ENCODE results near the gene CRIM1.

The CRIM1 gene

DNA sequence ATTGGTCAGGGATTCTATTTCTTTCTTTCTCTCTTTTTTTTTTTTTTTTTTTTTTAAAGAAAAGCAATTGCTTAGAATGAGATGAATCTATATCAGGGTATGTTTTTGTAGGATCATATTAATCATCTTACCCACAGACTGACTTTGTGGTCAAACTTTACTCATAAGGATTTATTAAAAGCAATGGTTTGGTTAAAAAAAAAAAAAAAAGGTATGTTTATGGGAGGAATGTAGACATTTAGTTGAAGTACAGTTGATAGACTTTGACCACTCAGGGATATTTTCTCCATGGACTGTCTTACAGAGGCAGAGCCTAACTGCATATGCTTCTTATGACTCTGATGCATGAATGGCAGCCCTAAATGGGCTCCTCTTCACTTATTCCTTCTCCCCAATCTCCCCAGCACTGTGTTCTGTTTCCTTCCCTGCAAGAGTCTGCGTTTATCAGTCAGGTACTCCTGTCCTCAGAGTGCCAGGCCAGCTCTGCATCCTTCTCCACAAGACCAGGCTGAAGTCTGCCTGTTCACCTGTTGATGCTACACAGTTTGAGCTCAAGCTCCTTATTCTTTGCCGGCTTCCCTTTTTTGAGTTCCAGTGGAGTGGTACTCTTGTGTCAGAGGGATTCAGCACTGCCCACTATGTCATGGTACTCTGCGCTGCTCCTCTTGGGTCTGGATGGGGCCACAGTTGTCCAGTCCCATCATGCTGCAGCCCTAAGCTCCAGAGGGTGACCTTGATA, 24.3 kb downstream of the CRIM1 start:
- DNase-seq (ENCODE audit: low read depth): no peak
- TF ChIP-seq, protein P1, sequence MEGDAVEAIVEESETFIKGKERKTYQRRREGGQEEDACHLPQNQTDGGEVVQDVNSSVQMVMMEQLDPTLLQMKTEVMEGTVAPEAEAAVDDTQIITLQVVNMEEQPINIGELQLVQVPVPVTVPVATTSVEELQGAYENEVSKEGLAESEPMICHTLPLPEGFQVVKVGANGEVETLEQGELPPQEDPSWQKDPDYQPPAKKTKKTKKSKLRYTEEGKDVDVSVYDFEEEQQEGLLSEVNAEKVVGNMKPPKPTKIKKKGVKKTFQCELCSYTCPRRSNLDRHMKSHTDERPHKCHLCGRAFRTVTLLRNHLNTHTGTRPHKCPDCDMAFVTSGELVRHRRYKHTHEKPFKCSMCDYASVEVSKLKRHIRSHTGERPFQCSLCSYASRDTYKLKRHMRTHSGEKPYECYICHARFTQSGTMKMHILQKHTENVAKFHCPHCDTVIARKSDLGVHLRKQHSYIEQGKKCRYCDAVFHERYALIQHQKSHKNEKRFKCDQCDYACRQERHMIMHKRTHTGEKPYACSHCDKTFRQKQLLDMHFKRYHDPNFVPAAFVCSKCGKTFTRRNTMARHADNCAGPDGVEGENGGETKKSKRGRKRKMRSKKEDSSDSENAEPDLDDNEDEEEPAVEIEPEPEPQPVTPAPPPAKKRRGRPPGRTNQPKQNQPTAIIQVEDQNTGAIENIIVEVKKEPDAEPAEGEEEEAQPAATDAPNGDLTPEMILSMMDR (IDR thresholded peaks at IDR 0.05; ENCODE audit: control insufficient read depth, extremely low read depth, insufficient read depth): no peak
- no peak overlapping the region for H3K4me3 ChIP-seq (ENCODE audit: low read depth, low read length)

DNA sequence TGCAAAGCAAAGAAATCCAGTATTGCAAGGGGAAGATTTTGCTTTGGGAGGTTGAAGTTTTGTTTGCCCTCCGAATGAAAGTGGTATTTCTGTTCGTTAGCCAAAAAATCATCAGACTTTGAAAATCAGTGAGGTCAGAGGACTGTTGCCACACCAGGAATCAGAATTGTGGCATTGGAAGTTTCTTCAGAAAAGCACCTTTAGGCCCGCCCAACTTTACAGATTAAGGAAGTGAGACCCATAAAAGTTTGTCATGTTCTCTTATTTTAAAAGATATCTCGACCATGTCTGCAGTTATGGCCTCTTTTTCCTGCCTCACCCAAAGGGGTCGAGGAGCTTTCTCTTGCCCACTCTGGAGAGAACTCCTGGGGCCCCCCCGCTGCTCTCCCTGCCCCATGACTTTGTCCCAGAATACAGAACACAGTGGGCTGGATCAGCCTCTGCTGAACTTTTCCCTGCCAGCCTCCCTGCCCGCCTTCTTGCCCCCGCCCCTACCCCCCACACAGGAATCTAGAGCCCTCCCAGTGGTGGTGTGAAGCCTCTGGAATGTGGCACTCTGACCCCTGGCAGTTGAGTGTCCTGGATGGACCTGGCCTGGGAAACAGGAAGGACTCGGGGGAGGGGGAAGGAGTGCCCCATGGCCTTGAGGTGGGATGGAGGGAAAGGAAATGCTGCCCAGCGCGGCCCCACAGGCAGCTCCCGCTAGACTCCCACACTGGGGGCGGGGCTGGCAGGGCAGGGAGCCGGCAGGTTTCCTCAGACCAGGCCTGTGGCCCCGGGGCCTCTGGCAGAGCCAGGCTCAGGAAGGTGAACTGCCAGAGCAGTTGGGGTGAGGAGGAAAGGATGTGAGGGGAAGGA, 25.3 kb downstream of the CRIM1 start:
- TF ChIP-seq, protein P1 (IDR thresholded peaks at IDR 0.05; ENCODE audit: control insufficient read depth, extremely low read depth, insufficient read depth): no peak
- H3K4me3 ChIP-seq (ENCODE audit: low read depth, low read length): no peak overlapping the region
- DNase-seq (ENCODE audit: low read depth): no peak

DNA sequence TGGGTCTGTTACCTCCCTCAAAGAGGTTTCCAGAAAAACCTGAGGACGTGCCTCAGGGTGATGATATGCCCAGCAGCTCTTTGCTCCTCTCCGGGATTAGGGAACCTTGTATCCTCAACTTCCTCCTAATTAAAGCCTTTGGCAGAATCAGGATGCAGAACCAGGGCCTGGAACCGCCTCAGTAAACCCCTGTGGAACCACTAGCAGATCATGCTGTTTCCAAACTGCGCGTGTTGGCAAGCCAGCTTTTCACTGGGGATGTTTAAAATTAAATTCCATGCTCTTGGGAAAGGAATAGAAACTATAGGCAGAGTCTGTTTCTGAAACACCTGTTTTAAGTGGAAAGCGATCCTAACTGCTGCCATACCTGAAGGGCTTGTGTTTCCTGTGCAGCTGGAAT, 26.4 kb downstream of the CRIM1 start:
- TF ChIP-seq, protein P1 (IDR thresholded peaks at IDR 0.05; ENCODE audit: control insufficient read depth, extremely low read depth, insufficient read depth): no peak
- no peak for DNase-seq (ENCODE audit: low read depth)
- no peak overlapping the region for H3K4me3 ChIP-seq (ENCODE audit: low read depth, low read length)

DNA sequence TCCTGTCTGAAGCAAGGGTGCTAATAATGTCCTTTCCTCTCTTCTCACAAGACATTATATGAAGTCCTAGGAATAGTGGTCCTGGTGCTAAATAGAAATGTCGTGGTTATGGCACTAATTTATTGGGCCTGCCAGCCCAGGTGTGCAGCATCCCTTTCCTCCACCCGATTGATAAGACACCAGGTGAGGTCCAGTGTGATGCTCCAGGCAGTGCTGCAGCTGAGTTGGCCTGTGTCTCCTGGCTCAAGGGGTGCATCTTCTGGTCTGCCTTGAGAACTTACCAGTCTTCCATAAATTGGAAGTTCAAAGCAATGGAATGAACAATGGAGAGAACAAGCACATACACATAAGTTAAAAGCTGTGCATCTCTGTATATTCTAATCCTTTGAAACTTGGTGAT, 26.9 kb downstream of the CRIM1 start:
- no peak for DNase-seq (ENCODE audit: low read depth)
- TF ChIP-seq, protein P1 (IDR thresholded peaks at IDR 0.05; ENCODE audit: control insufficient read depth, extremely low read depth, insufficient read depth): no peak
- H3K4me3 ChIP-seq (ENCODE audit: low read depth, low read length): no peak overlapping the region

DNA sequence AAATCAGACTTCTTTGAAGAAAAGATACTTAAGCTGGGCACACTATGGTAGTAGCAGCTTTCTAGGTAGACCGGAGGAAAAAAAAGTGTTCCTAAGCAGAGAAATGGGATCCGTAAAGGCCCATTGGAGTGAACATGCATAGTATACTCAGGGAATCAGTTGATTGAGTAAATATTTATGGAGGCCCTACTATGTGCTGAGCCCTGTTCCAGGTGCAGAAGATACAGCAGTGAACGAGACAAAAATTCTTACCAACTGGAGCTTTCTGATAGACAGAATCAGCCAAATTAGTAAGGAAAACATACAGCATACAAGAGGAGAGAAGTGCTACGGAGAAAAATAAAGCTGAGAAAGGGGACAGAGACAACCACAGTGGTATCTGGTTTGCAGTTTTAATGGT, 28.1 kb downstream of the CRIM1 start:
- no peak for DNase-seq (ENCODE audit: low read depth)
- no peak overlapping the region for H3K4me3 ChIP-seq (ENCODE audit: low read depth, low read length)

DNA sequence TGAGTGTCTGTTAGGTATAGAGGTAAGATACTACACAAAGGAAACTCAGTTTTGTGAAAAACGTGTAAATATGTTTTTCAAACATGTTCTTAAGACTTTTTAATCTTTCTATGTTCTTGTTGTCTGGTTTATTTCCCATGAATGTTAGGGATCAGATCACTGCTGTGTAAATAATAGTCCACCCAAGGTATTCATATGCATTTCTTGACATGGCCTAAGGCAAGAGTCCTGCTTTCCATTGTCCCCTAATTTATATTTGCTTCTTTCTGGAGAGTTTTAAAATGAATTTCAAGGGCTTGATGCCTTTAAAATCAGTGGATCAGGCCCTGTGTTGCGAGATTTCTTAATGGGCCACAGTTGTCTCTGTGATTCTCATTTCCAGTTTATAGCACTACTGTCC, 28.9 kb downstream of the CRIM1 start:
- H3K4me3 ChIP-seq (ENCODE audit: low read depth, low read length): no peak overlapping the region
- TF ChIP-seq, protein P1 (IDR thresholded peaks at IDR 0.05; ENCODE audit: control insufficient read depth, extremely low read depth, insufficient read depth): no peak
- no peak for DNase-seq (ENCODE audit: low read depth)

More for the DNA sequence above, 28.1 kb downstream of the CRIM1 start:
- TF ChIP-seq, protein P1 (IDR thresholded peaks at IDR 0.05; ENCODE audit: control insufficient read depth, extremely low read depth, insufficient read depth): no peak

All from LNCaP clone FGC (cell line).